HG03469 (cell line): ENCODE results near the gene MAP3K7CL.
"Not testable (repeated sequence)": the region's sequence is repeated elsewhere in the genome, so short reads cannot be mapped to it uniquely, and the experiment has no call there.

Source experiments
- ATAC-seq: cut with Tn5 transposase; IDR thresholded peaks from one replicate; pipeline ENCODE4 v1.9.1; 2021; ENCODE audit warnings: mild to moderate bottlenecking, moderate library complexity, moderate number of reproducible peaks; ENCODE audit not compliant: unreplicated experiment

MAP3K7CL gene

DNA sequence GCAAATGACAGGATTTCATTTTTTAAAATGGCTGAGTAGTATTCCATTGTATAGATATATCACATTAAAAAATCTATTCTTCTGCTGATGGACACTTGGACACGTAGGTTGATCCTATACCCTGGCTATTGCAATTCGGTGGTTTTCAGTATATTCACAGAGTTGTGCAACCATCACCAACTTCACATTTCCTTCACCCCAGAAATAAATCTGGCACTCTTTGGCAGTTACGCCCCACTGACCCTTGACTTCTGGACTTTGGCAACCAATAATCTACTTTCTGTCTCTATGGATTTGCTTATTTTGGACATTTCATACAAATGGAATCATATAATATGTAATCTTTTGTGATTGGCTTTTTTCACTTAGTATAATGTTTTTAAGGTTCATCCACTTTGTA lies 35.9 kb downstream of the MAP3K7CL start:
- ATAC-seq: no peak

DNA sequence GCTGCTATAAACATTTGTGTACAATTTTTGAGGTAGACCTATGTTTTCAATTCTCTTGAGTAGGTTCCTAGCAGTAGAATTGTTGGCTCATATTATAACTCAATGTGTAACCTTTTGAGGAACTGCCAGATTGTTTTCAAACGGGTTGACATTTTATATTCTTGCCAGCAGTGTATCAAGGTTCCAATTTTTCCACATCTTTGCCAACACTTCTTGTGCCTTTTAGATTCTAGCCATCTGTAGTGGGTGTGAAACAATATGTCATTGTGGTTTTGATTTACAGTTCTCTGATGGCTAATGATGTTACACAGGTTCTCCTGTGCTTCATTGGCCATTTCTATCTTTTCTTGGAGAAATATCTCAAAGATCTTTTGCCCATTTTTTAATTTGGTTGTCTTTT lies 36.4 kb downstream of the MAP3K7CL start:
- ATAC-seq: no peak

DNA sequence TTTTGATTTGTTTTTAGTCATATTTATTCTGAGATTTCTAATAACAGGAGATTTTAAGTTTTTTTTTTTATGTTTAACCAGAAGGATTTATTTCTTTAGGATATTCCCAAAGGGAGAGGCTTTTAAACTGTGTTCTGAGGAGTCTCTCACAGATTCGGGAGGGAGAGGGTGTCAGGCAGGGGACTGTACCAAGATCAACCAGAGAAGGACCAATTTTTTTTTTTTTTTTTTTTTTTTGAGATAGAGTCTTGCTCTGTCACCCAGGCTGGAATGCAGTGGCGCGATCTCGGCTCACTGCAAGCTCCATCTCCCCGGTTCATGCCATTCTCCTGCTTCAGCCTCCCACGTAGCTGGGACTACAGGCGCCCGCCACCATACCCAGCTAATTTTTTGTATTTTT lies 37.0 kb downstream of the MAP3K7CL start:
- ATAC-seq: not testable (repeated sequence)

DNA sequence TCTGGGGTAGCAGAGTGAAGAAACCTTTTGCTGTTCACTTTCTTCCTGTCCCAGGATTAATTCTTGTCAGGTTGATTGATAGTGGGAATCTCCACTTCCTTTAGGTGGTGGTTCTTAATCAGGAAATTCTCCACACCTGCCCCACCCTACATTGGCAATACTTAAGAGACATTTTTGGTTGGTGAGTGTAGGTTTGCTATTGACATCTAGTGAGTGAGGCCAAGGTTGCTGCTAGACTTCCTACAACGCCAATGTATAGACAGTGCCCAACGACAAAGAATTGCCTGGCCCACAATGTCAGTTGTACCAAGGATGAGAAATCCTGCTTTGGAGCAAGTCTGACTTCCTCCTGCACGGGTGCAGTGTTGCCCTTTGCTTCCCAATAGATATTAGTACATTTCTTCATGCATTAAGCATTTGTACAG lies 38.5 kb downstream of the MAP3K7CL start:
- no peak for ATAC-seq

DNA sequence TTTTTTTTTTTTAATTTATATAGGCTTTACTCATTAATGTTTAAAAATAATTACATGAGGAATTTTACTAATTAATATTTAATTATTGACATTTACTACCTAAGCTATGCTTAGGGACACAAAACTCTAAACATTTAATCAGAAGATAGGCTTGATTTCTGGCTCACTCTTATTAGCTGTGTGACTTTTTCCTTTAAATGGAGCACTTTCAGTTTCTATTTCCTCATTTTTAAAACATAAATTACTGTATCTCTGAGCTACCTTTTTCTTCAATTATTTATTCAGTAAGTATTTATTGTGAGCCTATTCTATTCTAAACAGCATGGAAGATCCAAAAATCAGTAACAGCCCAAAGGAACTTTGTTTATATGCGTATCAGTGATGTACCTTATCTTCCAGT lies 40.5 kb downstream of the MAP3K7CL start:
- no peak for ATAC-seq

DNA sequence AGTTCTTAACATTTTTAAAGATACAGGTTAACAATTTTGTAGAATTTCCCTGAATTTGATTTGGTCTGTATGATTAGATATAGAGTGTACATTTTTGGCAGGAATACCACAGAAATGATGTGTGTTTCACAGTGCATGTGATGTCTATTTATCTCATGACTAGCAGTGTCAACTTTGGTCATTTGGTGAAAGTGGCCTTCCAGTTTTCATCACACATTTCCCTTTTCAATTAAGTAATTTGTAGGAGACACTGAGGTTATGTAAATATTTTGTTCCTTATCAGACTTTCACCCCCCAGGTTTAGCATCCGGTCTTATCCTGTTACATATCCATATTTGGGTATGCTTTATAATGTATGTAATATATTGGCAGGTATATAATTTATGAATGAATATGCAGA lies 41.8 kb downstream of the MAP3K7CL start:
- ATAC-seq: no peak

DNA sequence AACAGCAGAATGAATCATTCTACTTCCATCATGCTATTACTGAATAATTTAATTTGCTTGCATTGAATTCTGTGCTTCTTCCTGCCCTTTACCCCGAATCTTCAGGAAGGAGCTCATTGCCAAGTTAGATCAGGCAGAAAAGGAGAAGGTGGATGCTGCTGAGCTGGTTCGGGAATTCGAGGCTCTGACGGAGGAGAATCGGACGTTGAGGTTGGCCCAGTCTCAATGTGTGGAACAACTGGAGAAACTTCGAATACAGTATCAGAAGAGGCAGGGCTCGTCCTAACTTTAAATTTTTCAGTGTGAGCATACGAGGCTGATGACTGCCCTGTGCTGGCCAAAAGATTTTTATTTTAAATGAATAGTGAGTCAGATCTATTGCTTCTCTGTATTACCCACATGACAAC lies 44.2 kb downstream of the MAP3K7CL start:
- no peak for ATAC-seq

DNA sequence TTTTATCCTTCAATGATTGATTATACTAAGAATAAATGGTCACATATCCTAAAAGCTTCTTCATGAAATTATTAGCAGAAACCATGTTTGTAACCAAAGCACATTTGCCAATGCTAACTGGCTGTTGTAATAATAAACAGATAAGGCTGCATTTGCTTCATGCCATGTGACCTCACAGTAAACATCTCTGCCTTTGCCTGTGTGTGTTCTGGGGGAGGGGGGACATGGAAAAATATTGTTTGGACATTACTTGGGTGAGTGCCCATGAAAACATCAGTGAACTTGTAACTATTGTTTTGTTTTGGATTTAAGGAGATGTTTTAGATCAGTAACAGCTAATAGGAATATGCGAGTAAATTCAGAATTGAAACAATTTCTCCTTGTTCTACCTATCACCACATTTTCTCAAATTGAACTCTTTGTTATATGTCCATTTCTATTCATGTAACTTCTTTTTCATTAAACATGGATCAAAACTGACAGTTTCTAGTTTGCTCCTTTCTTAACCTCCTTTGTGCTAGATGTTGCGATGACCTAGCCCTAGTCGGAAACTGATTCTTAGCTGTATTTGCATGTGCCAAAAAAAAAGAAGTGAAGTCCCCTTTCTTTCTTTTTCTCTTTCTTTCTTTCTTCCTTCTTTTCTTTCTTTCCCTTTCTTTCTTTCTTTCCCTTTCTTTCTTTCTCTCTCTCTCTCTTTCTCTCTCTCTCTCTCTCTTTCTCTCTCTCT lies 45.1 kb downstream of the MAP3K7CL start:
- ATAC-seq: no peak

DNA sequence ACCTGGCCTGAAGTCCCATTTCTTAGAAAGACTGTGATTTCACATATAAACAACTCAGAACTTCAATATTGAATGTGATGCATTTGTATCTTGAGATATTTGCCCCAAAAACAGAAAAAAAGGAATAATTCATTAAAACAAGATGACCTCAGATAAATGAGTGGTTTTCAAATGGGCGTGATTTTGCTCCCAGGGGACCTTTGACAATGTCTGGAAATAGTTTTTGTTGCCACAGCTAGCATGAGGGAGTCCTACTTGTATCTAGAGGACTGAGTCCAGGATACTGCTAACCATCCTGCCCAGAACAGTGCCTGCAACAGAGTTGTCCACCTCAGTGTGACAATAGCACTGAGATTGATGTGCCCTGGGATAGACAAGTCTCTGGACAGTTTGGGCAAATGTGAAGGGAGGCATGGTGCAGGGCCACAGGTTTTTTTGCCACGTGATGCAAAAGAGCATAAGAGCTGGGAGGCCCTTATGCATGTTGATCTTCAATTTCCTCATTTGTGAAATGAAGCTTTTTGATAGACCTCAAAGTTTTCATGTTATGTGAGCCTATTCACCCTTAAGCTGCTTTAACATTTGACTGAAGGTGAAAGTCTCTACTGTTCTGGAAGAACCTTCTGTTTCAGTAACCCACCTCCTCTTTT lies 46.2 kb downstream of the MAP3K7CL start:
- ATAC-seq: no peak

DNA sequence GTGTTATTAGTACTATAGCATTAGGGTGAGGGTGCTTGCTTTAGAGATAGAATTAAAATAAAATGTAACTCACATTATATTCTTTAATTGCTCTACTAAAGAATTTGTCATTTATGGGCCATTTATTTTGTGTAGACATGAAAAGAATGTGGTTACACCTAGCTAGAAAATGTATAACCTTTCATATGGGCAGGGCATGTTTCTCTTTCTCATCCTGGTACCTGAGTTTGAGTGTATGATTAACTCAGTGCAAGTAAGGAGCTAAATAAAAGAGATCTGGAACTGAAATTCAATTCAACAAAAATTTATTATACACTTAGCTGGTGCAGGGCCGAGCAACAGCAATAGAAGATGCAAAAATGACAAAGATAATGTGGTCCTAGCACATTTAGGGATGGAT lies 47.4 kb downstream of the MAP3K7CL start:
- no peak for ATAC-seq

DNA sequence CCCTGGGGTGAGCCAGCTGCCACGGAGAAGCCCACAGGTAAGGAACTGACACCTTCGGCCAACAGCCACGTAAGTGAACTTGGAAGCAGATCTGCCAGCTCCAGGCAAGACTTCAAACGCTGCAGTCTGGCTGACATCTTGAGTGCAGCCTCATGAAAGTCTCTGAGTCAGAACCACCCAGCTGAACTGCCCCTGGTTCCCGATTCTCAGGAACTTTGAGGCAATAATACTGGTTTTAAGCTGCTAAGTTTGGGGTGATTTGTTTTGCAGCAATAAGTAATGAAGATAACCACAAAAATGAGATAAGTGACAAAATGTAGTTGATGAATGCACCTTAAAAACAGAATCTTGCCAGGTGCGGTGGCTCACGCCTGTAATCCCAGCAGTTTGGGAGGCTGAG lies 48.5 kb downstream of the MAP3K7CL start:
- ATAC-seq: no peak

DNA sequence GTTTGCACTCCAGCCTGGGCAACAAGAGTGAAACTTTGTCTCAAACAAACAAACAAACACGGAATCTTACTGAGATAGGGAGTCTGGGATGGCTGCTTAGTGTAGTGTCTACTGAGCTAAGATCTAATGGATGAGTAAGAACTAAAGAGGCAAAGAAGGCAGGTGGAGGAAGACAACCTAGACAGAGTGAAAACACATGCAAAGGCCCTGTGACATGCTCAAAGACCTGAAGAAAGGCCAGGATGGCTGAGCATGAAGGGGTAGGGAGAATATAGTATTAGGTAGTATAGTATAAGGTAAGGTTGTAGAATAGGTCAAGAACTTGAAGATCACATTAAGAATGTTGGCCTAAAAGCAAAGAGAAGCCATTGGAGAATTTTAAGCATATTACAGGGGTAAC lies 49.1 kb downstream of the MAP3K7CL start:
- no peak for ATAC-seq

DNA sequence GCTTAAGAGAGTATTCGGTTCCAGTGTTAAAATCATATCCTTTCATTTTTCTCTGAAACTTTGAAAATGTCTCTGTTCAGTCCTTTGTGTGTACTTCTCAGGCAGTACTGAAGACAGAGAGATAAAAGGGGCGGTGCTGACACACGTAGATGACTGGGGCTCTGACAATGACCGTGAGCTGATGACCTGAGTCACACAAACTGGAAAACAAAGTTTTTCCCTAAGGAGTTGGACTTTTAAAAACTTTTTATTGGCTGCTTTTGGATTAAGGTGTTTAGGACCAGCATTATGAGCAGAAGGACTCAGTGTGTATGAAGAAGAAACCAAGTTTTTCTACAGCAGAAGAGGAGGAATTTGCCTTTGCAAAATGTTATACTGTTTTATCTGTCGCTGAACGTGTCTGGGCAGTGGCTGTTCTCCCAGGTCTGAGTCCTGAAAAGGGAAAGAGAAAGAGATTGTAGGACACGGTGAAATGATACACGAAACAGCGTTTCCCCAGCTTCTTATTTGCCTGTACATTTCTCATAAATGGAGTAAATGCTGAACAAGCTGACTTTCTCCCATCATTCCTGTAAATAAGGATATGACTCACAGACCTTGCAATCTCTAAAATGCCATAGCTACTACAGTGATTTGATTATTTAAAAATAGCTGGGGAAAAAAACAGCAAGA lies 51.5 kb downstream of the MAP3K7CL start:
- ATAC-seq: no peak

DNA sequence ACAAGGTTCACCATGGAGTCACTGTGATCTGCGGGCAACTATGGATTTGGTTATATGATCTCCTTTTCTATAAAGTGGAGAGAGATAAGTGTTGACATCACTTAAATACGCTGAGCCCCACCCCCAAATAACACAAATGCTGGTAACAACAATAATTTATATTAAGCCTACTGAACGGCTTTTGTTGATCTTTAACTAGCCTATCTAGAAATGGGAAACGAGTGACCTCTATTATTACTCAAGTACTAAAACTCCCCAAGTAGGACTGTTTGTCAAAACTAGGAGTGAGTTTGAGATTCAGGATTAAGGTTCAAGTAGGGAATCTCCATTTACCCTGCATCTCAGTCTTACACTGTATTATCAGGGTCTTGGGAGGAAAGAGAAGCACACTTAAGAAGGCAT lies 52.2 kb downstream of the MAP3K7CL start:
- no peak for ATAC-seq

DNA sequence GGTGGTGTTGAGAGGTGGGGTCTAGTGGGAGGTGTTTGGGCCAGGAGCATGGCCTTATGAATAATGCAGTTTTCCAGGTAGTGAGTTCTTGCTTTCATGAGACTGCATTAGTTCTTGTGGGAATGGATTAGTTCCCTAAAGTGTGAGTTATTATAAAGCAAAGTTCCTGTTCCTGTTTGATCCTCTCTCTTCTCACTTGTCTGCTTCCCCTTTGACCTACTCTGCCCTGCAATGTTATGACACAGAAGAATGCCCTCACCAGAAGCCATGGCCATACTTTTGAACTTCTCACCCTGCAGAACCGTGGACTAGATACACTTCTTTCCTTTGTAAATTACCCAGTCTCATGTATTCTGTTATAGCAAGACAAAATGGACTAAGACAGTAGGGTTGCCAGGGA lies 53.6 kb downstream of the MAP3K7CL start:
- no peak for ATAC-seq

DNA sequence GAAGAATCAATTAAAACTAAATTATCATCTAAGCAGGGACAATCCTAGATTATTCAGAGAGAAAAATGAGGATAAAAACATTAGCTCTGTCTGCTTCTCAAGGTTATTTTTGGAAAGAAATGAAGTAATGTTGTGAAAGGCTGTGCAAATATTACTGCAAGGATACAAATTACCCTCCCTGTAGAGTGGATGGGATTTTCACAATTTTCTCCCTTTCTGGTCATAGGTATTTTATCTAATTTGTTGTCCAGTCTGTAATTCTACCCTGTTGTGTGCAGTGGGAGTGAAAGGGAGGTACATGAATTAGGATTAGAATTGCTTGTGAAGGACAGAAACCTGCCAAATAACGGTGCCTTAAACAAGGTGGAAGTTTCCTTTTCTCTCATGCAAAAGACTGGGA lies 54.7 kb downstream of the MAP3K7CL start:
- ATAC-seq: no peak

DNA sequence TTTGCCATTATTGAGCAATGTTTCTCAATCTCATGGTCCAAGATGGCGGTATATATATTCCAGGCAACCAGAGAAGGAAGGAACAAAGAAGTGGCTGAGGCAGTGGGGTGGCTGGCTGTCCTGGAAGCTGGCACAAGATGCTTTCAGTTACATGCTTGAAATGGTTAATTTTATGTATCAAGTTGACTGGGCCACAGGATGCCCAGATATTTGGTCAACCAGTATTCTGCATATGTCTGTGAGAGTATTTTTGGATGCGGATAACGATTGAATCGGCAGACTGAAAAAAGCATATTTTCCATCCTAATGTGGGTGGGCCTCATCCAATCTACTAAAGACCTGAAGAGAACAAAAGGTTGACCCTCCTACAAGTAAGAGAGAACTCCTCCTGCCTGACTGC lies 55.2 kb downstream of the MAP3K7CL start:
- ATAC-seq: no peak

DNA sequence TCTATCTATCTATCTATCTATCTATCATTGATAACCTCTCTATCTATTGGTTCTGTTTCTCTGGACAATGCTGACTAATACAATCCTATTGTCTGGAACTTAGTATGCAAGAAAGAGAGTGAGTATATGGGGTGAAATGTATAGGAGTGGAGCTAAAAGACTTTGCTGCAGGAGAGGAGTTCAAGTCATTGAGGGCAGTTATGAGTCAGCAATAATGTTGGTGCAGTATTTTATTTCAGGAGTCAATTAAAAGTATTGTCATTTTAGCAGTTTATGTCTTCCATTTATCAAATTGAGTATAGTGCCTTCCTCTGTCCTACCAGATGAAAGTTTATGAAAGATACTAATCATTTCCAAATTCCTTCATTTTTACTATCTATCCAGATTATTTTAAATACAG lies 55.8 kb downstream of the MAP3K7CL start:
- no peak for ATAC-seq

DNA sequence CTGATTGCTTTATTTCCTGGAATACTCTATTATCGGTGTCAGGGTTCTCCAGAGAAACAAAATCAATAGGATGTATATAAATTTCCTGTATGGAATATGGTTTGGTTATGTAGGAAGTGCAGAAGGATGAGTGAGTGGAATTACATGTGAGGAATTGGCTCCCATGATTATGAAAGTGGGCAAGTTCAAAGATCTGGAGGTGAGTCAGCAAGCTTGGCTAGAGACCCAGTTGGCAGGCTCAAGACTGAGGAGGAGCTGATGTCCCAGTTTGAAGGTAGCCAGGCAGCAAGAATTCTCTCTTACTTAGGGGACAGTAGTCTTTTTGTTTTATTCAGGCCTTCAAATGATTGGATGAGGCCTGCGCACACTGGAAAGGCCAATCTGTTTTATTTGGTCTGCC lies 57.5 kb downstream of the MAP3K7CL start:
- no peak for ATAC-seq

DNA sequence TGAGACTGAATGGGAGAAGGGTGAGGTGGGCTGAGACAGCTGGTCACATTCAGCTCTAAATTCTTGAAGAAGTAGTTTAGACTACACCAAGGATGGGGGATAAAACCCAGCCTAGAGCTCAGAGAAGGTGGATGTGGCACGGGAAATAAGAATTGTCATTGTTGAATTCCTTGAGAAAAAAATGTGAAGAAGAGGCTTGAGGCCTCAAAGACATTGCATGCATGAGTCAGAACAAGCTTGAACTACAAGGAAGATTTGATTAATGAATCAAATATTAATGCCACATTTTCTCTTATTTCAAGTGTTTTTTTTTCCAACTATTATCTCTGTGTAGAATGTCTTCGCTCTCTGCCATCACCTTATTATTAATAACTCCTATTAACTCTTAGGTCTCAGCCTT lies 58.9 kb downstream of the MAP3K7CL start:
- ATAC-seq: no peak

DNA sequence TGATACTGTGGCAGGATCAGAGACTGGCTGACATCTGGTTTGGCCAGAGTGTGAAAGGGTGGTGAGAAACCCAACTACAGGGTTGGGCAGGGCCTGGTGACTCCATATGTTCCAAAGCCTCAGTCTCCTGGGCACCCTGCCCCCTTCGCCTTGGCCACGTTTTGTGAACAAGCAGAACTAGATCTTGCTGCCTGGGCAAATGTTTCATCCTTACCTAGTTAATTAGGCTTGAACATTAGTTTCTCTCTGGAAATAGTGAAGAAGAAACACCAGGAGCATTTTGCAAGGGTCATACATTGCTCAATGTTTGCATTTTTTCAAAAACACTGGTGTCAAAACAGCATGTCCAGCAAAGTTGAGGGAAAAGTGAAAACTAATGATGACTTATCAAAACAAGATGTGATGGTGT lies 60.5 kb downstream of the MAP3K7CL start:
- ATAC-seq: no peak

DNA sequence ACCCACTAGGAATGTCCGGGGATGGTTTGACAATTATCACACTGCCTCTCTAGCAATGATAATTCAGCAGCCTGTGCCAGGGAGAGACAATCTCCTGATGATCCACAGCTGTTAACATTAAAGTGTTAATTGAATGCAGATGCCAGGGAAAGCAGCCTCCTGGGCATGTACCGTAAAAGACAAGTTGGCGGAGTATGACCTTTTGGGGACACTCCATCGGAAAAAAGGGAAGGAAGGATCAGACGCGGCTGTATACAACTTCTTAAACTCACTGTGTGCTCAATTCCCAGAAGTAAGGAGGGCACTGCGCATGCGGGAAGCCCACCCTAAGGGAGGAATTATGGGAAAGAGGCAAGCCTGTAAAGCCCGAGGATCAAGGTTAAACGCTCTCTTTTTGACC lies 62.6 kb downstream of the MAP3K7CL start:
- no peak for ATAC-seq
